SKM-1 treated with dmso at 0.1 percent for 144 hours (cell line): ENCODE measurements around the gene WDR33.
A peak's percentile ranks its signal among the peaks of the same experiment; 100 is the strongest.
"Not testable (repeated sequence)": the region's sequence is repeated elsewhere in the genome, so short reads cannot be mapped to it uniquely, and the experiment has no call there.

Source experiments
- DNase-seq: peaks from one replicate; lab custom pipeline; 2025; ENCODE audit not compliant: unreplicated experiment; lab: John Stamatoyannopoulos, UW

The WDR33 gene

GRCh38 chr2:127811397-127812321 is 688 bp upstream of the WDR33 start:
- DNase-seq: no peak

GRCh38 chr2:127810156-127810618 is 784 bp downstream of the WDR33 start:
- DNase-seq: no peak

GRCh38 chr2:127807678-127808353 is 3.2 kb downstream of the WDR33 start:
- DNase-seq: no peak

- not testable (repeated sequence) for DNase-seq
Observed at GRCh38 chr2:127806860-127807259, 4.1 kb downstream of the WDR33 start.

DNA sequence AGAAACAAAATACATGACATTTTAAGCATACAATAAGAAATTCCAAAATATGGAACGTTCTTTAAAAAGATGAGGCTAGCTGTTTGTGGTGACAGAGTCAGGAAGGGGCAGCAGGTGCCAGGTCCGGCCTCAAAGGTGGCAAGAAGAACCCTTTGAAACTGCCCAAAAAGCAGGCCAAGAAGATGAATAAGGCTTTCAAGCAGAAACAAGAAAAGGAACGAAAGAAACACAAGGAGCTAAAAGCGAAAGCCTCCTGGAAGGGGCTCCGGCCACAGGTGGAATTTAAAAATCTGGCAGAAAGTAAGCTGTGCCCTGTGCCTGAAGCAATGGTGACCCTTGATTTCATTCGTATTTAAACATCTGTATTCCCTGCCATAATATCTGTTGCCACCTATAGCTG is 5.5 kb downstream of the WDR33 start:
- DNase-seq: no peak

- DNase-seq: no peak
Observed at GRCh38 chr2:127799926-127800325, 11.0 kb downstream of the WDR33 start.

GRCh38 chr2:127796389-127796788 is 14.6 kb downstream of the WDR33 start:
- DNase-seq: no peak

GRCh38 chr2:127794901-127795300 is 16.1 kb downstream of the WDR33 start:
- peak; percentile 22 for DNase-seq

DNA sequence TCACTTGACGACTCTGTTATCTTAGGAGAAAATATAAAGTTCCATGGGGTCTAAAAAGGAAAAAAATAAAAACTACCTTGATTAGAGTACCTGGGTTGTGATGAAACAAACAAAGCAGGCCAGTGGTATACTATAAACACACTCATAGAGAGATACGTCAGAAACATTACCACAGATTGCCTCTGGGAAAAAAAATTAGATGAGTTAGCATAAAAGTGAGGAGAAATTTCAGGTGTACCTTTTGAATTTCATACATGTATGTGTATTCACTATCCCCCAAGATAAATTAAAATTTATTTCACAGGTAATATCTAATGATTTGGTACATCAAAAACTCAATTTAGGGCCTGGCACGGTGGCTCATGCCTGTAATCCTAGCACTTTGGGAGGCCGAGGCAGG is 18.2 kb downstream of the WDR33 start:
- no peak for DNase-seq

DNA sequence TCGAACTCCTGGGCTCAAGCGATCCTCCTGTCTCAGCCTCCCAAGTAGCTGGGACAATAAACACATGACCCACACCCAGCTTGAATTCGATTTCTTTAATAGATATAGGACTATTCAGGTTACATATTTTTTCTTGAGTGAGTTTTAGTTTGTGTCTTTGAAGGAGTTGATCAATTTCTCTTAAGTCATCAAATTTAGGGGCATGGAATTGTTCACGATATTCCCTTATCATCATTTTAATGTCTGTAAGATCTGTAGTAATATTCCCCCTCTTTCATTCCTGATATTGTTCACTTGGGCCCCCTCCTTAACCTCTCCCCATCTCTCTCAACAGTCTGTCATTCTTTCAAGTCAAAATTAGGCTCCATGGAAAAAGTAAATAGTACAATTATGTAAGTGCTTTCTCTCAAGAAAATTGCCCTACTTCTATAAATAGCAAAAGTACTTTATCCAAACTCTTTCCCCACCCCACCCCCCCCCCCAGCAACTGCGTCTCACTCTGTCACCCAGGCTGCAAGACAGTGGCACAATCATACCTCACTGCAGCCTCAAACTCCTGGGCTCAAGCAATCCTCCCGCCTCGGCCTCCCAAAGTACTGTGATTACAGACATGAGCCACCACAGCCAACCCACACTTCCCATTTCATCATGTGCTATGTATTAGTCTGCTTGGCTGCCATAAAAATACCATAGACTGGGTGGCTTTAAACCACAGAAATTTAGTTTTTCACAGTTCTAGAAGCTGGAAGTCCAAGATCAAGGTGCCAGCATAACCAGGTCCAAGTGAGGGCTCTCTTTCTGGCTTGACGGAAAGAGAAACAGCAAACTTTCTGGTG is 20.1 kb downstream of the WDR33 start:
- DNase-seq: no peak

- DNase-seq: no peak
Observed at GRCh38 chr2:127786048-127786809, 24.7 kb downstream of the WDR33 start.

DNA sequence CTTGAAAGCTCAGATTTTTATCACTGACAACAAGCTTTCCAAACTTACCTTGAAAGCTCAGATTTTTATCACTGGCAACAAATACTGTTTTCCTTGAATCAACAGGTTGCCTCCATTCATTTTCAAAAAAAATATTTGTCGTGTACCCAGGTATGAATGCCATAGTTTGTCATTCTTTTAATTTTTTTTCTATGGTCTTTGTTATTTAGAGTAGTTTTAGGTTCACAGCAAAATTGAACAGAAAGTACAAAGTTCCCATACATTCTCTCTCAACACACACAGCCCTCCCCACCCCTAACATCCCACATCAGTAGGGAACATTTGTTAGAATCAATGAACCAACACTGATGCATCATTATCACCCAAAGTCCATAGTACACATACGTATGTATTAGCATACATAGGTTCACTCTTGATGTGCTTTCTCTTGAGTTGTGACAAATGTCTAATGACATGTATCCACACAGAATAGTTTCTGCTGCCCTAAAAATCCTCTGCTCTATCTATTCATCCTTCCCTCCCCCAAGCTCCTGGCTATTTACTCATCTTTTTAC is 25.9 kb downstream of the WDR33 start:
- DNase-seq: no peak

DNA sequence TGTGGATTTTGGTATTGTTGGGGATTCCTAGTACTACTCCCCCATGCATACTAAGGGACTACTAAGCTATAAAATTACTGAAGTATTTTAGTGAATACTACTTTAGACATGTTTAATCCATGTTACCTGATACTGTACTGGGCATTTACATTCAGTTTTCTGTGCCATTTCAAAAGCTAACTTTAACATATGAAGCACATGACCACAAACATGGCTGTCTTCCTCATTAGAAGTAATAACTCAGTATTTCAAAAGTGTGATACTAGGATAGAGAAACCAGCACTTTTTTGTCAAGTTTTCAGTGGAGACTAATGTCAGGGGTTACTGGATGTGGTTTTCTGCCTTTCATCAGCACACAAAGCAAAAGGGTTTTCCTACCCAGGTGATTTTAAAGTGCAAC is 27.9 kb downstream of the WDR33 start:
- no peak for DNase-seq

DNA sequence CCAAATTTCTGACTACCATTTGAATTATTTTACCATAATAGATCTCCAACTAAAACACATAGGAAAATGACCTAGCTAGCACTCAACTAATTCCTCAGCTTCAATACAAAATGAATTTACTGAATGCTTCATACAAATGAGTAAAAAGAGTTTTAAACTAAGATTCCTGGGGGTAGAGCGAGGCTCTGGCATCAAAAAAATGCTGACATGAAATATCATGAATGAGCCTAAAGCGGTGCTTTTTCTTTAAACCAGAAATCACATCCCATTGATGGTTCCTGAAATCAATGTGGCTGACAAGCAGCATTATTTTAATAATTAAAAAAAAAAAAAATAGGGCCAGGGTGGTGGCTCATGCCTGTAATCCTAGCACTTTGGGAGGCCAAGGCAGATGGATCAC is 32.1 kb downstream of the WDR33 start:
- no peak for DNase-seq

DNA sequence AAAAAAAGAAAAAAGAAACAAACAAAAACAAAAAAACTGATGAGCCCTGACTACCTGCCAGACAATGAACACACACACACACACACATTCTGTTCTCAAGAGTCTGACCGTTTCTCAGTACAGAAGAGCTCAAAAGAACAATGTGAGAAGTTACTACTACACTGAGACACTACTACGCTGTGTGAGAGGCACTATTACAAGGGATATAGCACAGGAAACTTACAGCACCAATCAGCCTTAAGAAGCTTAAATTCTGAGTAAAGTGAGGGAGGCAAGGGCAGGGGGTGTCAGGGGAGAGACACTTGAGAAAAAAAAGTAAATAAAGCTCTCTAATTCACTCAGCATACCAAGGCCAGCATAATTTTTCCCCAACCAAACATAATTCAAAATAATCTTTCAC is 32.5 kb downstream of the WDR33 start:
- DNase-seq: no peak

DNA sequence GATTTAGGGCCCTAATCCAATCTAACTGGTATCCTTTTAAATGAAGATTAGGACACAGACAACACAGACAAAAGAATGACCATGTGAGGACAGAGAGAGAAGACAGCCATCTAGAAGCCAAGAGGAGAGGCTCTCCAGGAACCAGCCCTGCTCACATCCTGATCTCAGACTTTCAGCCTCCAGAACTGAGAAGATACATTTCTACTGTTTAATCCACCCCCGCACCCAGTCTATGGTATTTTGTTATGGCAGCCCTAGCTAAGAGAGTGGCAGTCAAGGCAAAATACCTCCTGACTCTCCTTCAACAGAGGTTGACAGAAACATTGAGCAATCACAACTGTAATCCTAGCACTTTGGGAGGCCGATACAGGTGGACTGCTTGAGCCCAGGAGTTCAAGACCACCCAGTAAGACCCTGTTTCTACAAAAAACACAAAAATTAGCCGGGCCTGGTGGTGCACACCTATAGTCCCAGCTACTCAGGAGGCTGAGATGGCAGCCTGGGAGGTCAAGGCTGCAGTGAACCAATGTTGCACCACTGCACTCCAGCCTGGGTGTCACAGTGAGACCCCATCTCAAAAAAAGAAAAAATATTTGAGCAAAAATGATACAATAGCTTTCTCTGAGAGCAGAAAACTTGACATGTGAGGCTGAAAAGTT is 34.7 kb downstream of the WDR33 start:
- no peak for DNase-seq

- no peak for DNase-seq
Observed at GRCh38 chr2:127771756-127772155, 39.2 kb downstream of the WDR33 start.

DNA sequence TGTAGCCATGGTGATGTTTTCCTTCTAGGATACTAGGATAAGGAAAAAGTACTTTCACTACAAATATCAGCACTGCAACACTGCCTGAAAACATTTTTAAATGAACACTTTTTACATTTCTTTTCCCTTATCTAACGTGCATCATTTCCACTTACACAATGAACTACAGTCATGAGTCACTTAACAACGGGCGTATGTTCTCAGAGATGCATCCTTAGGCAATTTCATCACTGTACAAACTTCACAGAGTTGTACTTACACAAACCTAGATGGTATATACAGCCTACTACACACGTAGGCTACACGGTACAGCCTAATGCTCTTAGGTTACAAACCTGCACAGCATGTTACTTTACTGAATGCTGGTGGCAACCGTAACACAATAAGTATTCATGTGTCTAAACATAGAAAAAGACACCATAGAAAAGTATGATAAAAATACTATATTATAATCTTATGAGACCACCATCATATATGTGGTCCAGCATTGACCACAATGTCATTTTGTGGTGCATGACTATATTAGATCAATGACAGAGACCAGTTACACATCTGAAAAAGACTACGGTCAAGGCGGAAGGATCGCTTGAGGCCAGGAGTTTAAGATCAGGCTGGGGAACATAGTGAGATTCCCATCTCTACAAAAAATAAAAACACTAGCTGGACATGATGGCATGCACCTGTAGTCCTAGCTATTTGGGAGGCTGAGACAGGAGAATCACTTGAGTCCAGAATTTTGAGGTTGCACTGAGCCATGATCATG is 39.8 kb downstream of the WDR33 start:
- no peak for DNase-seq

DNA sequence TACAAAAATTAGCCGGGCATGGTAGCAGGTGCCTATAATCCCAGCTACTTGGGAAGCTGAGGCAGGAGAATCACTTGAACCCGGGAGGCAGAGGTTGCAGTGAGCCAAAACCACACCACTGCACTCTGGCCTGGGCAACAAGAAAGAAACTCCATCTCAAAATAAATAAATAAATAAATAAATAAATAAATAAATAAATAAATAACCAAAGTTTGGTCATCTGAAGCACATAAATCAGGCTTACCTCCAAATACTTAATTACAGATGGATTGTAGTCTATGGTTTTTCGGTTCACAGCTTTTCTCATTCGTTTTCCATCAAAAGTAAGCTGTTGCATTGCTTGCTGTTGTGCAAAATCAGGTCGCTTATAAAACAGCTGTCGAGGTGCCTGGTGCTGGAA is 40.4 kb downstream of the WDR33 start:
- DNase-seq: not testable (repeated sequence)
